Measurements from ENCODE around the gene THUMPD2.
"Not testable (repeated sequence)": the region's sequence is repeated elsewhere in the genome, so short reads cannot be mapped to it uniquely, and the experiment has no call there.

Gene THUMPD2

GRCh38 chr2:39733070-39733674 lies 45.9 kb downstream of the THUMPD2 start:
- Mint-ChIP-seq H3K4me3 (no peak overlapping the region), H3K27ac (no peak overlapping the region), H3K27me3 (no peaks in the 10 kb centered on the region), H3K36me3 (peaks cover 46% of the 10 kb centered on the region), H3K4me1 (peaks cover 10% of the 10 kb centered on the region), H3K9me3 (no peaks in the 10 kb centered on the region)
- no peak for ATAC-seq

GRCh38 chr2:39732482-39732881 lies 46.6 kb downstream of the THUMPD2 start:
- Mint-ChIP-seq H3K27me3 (no peaks in the 10 kb centered on the region), H3K4me1 (peaks cover 14% of the 10 kb centered on the region), H3K4me3 (no peak overlapping the region), H3K27ac (no peak overlapping the region), H3K36me3 (peaks cover 39% of the 10 kb centered on the region), H3K9me3 (no peaks in the 10 kb centered on the region)
- no peak for ATAC-seq

GRCh38 chr2:39731546-39731945 lies 47.5 kb downstream of the THUMPD2 start:
- ATAC-seq, result no peak
- H3K9me3 Mint-ChIP-seq, result no peaks in the 10 kb centered on the region
- H3K4me1 Mint-ChIP-seq, result peaks cover 14% of the 10 kb centered on the region
- H3K36me3 Mint-ChIP-seq, result peaks cover 33% of the 10 kb centered on the region
- no peaks in the 10 kb centered on the region for H3K27me3 Mint-ChIP-seq
- no peak overlapping the region for H3K4me3 Mint-ChIP-seq
- H3K27ac Mint-ChIP-seq, result no peak overlapping the region

- Mint-ChIP-seq H3K36me3 (peaks cover 33% of the 10 kb centered on the region), H3K4me1 (peaks cover 14% of the 10 kb centered on the region), H3K27me3 (no peaks in the 10 kb centered on the region), H3K9me3 (no peaks in the 10 kb centered on the region), H3K4me3 (no peak overlapping the region), H3K27ac (no peak overlapping the region)
- ATAC-seq, result peak; percentile 65
Observed at GRCh38 chr2:39730685-39731302, 48.3 kb downstream of the THUMPD2 start.

- H3K9me3 Mint-ChIP-seq, result no peaks in the 10 kb centered on the region
- ATAC-seq, result no peak
- H3K4me3 Mint-ChIP-seq, result no peak overlapping the region
- H3K36me3 Mint-ChIP-seq, result peaks cover 27% of the 10 kb centered on the region
- no peaks in the 10 kb centered on the region for H3K27me3 Mint-ChIP-seq
- H3K27ac Mint-ChIP-seq, result no peak overlapping the region
- H3K4me1 Mint-ChIP-seq, result peaks cover 14% of the 10 kb centered on the region
Observed at GRCh38 chr2:39730276-39730675, 48.8 kb downstream of the THUMPD2 start.

GRCh38 chr2:39728941-39729351 lies 50.1 kb downstream of the THUMPD2 start:
- H3K4me1 Mint-ChIP-seq, result peaks cover 14% of the 10 kb centered on the region
- no peak overlapping the region for H3K4me3 Mint-ChIP-seq
- no peaks in the 10 kb centered on the region for H3K27me3 Mint-ChIP-seq
- H3K27ac Mint-ChIP-seq, result no peak overlapping the region
- no peaks in the 10 kb centered on the region for H3K9me3 Mint-ChIP-seq
- peaks cover 14% of the 10 kb centered on the region for H3K36me3 Mint-ChIP-seq
- no peak for ATAC-seq

GRCh38 chr2:39728085-39728484 lies 51.0 kb downstream of the THUMPD2 start:
- not testable (repeated sequence) for H3K27ac Mint-ChIP-seq, H3K27me3 Mint-ChIP-seq, ATAC-seq, H3K4me3 Mint-ChIP-seq, H3K9me3 Mint-ChIP-seq, H3K36me3 Mint-ChIP-seq
- peaks cover 14% of the 10 kb centered on the region for H3K4me1 Mint-ChIP-seq

- Mint-ChIP-seq H3K27ac (no peak overlapping the region), H3K9me3 (no peaks in the 10 kb centered on the region), H3K4me1 (peaks cover 14% of the 10 kb centered on the region), H3K4me3 (no peak overlapping the region), H3K36me3 (no peaks in the 10 kb centered on the region), H3K27me3 (peaks cover 4% of the 10 kb centered on the region)
- no peak for ATAC-seq
Observed at GRCh38 chr2:39725401-39725800, 53.7 kb downstream of the THUMPD2 start.

GRCh38 chr2:39724828-39725144 lies 54.3 kb downstream of the THUMPD2 start:
- Mint-ChIP-seq H3K27me3 (peaks cover 8% of the 10 kb centered on the region), H3K9me3 (no peaks in the 10 kb centered on the region), H3K27ac (no peak overlapping the region), H3K4me3 (no peak overlapping the region), H3K36me3 (no peaks in the 10 kb centered on the region), H3K4me1 (peaks cover 14% of the 10 kb centered on the region)
- ATAC-seq, result no peak

GRCh38 chr2:39723946-39724827 lies 54.9 kb downstream of the THUMPD2 start:
- H3K9me3 Mint-ChIP-seq, result no peaks in the 10 kb centered on the region
- H3K36me3 Mint-ChIP-seq, result no peaks in the 10 kb centered on the region
- ATAC-seq, result no peak
- H3K27me3 Mint-ChIP-seq, result peaks cover 8% of the 10 kb centered on the region
- no peak overlapping the region for H3K27ac Mint-ChIP-seq
- peaks cover 14% of the 10 kb centered on the region for H3K4me1 Mint-ChIP-seq
- no peak overlapping the region for H3K4me3 Mint-ChIP-seq

GRCh38 chr2:39723497-39723896 lies 55.6 kb downstream of the THUMPD2 start:
- peaks cover 8% of the 10 kb centered on the region for H3K27me3 Mint-ChIP-seq
- H3K36me3 Mint-ChIP-seq, result no peaks in the 10 kb centered on the region
- H3K4me3 Mint-ChIP-seq, result no peak overlapping the region
- H3K9me3 Mint-ChIP-seq, result no peaks in the 10 kb centered on the region
- ATAC-seq, result no peak
- no peak overlapping the region for H3K27ac Mint-ChIP-seq
- H3K4me1 Mint-ChIP-seq, result peaks cover 7% of the 10 kb centered on the region

- Mint-ChIP-seq H3K36me3 (no peaks in the 10 kb centered on the region), H3K27me3 (peaks cover 8% of the 10 kb centered on the region), H3K4me3 (no peak overlapping the region), H3K4me1 (no peaks in the 10 kb centered on the region), H3K27ac (no peak overlapping the region), H3K9me3 (no peaks in the 10 kb centered on the region)
- no peak for ATAC-seq
Observed at GRCh38 chr2:39720970-39721369, 58.1 kb downstream of the THUMPD2 start.

- H3K27ac Mint-ChIP-seq, result no peak overlapping the region
- no peaks in the 10 kb centered on the region for H3K9me3 Mint-ChIP-seq
- H3K4me3 Mint-ChIP-seq, result no peak overlapping the region
- no peaks in the 10 kb centered on the region for H3K4me1 Mint-ChIP-seq
- H3K36me3 Mint-ChIP-seq, result no peaks in the 10 kb centered on the region
- no peak for ATAC-seq
- peaks cover 8% of the 10 kb centered on the region for H3K27me3 Mint-ChIP-seq
Observed at GRCh38 chr2:39719317-39719716, 59.7 kb downstream of the THUMPD2 start.

GRCh38 chr2:39718483-39718882 lies 60.6 kb downstream of the THUMPD2 start:
- no peaks in the 10 kb centered on the region for H3K36me3 Mint-ChIP-seq
- ATAC-seq, result no peak
- no peaks in the 10 kb centered on the region for H3K9me3 Mint-ChIP-seq
- no peaks in the 10 kb centered on the region for H3K4me1 Mint-ChIP-seq
- H3K27ac Mint-ChIP-seq, result no peak overlapping the region
- H3K27me3 Mint-ChIP-seq, result peaks cover 8% of the 10 kb centered on the region
- no peak overlapping the region for H3K4me3 Mint-ChIP-seq

GRCh38 chr2:39717067-39717466 lies 62.0 kb downstream of the THUMPD2 start:
- H3K4me3 Mint-ChIP-seq, result no peak overlapping the region
- H3K27ac Mint-ChIP-seq, result no peak overlapping the region
- no peak for ATAC-seq
- H3K36me3 Mint-ChIP-seq, result no peaks in the 10 kb centered on the region
- H3K9me3 Mint-ChIP-seq, result no peaks in the 10 kb centered on the region
- peaks cover 8% of the 10 kb centered on the region for H3K27me3 Mint-ChIP-seq
- H3K4me1 Mint-ChIP-seq, result no peaks in the 10 kb centered on the region

GRCh38 chr2:39715822-39716221 lies 63.2 kb downstream of the THUMPD2 start:
- H3K27ac Mint-ChIP-seq, result no peak overlapping the region
- no peaks in the 10 kb centered on the region for H3K36me3 Mint-ChIP-seq
- no peak for ATAC-seq

More at GRCh38 chr2:39715822-39716221, 63.2 kb downstream of the THUMPD2 start:
- Mint-ChIP-seq H3K4me3 (no peak overlapping the region), H3K9me3 (no peaks in the 10 kb centered on the region), H3K27me3 (peaks cover 8% of the 10 kb centered on the region), H3K4me1 (no peaks in the 10 kb centered on the region)

Measured in stimulated activated memory B cell treated with anti-CD40 and anti-IgM and Interleukin-4, amounts not matched to agents 10 μg/mL and 1 μg/mL and 100 μg/mL, for 72 hours (primary cell).